Stimulated activated effector memory CD8-positive, alpha-beta T cell treated with anti-CD3 and anti-CD28 coated beads, Interleukin-12 subunit alpha, Interleukin-12 subunit beta, amount 100 ng/mL, for 72 hours (primary cell): ENCODE measurements around the gene NACAD.

Experiments used
- ATAC-seq: fragments of 150-1000 bp; cut with Tn5 transposase; 2 replicates; pipeline ENCODE4 v1.10.0; 2021
- DNase-seq, 2 donors: peaks; one replicate each; pipeline ENCODE4 v3.0.0; 2021 to 2022; ENCODE audit warnings: low spot score in 2 of 2
- H3K27ac Mint-ChIP-seq: one replicate; pipeline ENCODE4 v1.8.0; 2022; ENCODE audit warnings: mild to moderate bottlenecking, mixed read lengths
- H3K36me3 Mint-ChIP-seq: one replicate; pipeline ENCODE4 v1.8.0; 2022; ENCODE audit warnings: mild to moderate bottlenecking, mixed read lengths
- H3K4me1 Mint-ChIP-seq: one replicate; pipeline ENCODE4 v1.8.0; 2022; ENCODE audit warnings: mixed read lengths
- H3K4me3 Mint-ChIP-seq: one replicate; pipeline ENCODE4 v1.8.0; 2022; ENCODE audit warnings: mild to moderate bottlenecking, mixed read lengths
- H3K9me3 Mint-ChIP-seq: one replicate; pipeline ENCODE4 v1.8.0; 2022; ENCODE audit warnings: mixed read lengths

Gene NACAD

DNA sequence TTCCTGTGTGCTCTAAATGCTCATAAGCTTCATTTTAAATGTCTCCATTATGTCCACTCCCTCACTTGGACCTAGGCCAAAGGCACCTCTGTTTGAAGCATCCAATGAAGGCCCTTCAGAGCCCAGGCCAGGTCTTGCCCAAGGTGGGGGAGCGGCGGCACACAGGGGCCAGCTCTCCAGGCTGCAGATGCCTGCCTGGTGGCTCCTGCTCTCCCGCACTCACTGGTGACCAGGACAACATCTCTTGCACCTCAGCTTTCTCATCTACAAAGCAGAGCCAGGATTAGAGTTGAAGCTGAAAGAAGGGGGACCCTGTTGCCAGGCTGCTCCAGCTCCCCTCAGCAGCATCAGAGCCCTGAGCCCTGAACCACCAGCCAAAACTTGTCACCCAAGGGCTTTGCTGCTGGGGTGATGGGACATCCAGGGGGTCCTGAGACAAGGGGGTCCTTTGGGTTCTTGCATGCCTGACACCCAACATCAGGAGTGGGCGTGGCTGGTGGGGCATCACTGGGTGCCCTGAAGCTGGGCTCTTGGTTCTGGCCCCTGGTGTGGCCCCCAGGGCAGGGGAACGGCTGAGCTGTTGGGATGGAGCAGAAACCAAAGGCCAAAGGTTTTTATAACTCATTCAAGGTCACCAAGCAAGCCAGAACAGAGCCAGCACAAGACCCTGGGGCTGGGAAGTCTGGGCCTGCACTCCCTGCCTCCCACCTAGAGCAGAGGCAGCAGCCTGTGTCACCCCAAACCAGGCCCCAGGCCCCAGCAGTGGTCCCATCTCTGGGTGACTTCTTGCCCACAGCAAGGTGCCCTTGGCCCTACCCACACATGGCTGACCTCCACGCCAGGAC is 1.2 kb downstream of the NACAD start:
- DNase-seq (no peak), ATAC-seq (no peak)
- H3K4me1 Mint-ChIP-seq: peaks cover 9% of the 10 kb centered on the region
- no peak overlapping the region for H3K27ac Mint-ChIP-seq
- H3K4me3 Mint-ChIP-seq: peak overlapping the region; percentile 77
- H3K36me3 Mint-ChIP-seq: peaks cover 6% of the 10 kb centered on the region
- H3K9me3 Mint-ChIP-seq: no peaks in the 10 kb centered on the region

- DNase-seq (no peak), ATAC-seq (no peak)
- Mint-ChIP-seq H3K4me1 (peaks cover 9% of the 10 kb centered on the region), H3K36me3 (peaks cover 6% of the 10 kb centered on the region), H3K27ac (no peak overlapping the region), H3K4me3 (no peak overlapping the region), H3K9me3 (no peaks in the 10 kb centered on the region)
Measured at GRCh38 chr7:45086331-45087065, 2.3 kb downstream of the NACAD start.

GRCh38 chr7:45085619-45086200 is 3.1 kb downstream of the NACAD start:
- ATAC-seq (no peak), DNase-seq (no peak)
- peaks cover 9% of the 10 kb centered on the region for H3K36me3 Mint-ChIP-seq
- no peak overlapping the region for H3K4me3 Mint-ChIP-seq
- H3K9me3 Mint-ChIP-seq: no peaks in the 10 kb centered on the region
- H3K27ac Mint-ChIP-seq: no peak overlapping the region
- peaks cover 9% of the 10 kb centered on the region for H3K4me1 Mint-ChIP-seq

DNA sequence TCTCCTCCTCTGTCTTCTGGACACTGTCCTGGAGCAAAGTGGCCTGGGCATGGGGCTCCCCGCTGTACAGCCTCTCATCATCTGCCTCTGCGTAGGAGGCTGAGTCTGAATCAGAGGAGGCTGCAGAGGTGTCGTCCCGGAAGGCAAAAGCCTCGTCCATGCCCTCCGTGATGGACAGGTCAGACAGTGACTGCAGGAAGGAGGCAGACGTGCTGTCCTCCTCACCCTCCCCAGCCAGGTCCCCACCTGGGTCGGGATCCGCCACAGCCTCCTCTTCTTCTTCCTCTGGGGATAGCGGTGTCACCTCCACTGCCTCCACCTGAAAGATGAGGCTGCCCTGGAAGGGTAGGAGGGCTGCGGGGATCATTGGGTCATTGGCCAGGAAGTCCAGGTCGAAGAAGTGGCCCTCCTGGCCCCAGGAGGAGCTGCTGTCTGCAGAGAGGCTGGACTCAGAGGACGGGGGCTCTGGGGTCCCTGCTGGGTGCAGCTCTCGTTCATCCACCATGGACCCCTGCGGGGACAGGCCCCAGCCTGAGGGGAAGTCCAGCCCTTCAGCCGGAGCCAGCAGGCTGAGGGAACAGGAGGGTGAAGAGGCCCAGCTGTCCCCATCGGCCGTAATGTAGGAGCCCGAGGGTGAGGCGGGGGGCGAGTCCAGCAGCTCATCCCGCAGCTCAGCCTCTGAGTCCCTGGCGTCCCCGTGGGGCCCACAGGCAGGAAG is 3.7 kb downstream of the NACAD start:
- H3K4me1 Mint-ChIP-seq: peaks cover 11% of the 10 kb centered on the region
- no peaks in the 10 kb centered on the region for H3K9me3 Mint-ChIP-seq
- no peak for ATAC-seq
- no peak for DNase-seq
- H3K4me3 Mint-ChIP-seq: no peak overlapping the region
- no peak overlapping the region for H3K27ac Mint-ChIP-seq
- H3K36me3 Mint-ChIP-seq: peaks cover 15% of the 10 kb centered on the region

GRCh38 chr7:45084336-45084735 is 4.4 kb downstream of the NACAD start:
- Mint-ChIP-seq H3K9me3 (no peaks in the 10 kb centered on the region), H3K4me1 (peaks cover 13% of the 10 kb centered on the region), H3K36me3 (peaks cover 14% of the 10 kb centered on the region), H3K4me3 (no peak overlapping the region), H3K27ac (no peak overlapping the region)
- ATAC-seq: no peak
- DNase-seq: no peak

DNA sequence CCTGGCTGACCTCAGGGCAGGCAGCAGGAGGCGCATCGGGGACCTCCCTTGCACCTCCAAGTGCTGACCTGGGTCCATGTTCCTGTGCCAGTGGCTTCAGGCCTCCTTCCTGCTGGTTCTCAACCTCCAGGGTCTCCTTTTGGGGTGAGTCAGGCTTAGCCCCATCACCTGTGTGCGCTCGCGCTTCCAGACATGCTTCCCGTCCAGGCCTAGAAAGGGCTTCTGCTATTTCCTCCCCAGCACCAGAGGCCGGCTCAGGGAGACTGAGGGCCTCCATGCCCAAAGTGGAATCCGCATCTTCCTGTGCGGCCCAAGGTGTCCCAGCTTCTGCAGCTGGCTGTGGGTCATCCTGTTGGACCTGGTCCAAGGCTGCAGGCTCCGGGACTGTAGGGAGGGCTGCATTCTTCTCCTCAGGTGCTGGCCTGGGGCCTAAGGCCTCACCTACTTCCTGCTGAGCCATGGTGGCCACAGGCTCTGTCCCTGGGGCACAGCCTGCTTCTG is 5.9 kb downstream of the NACAD start:
- peaks cover 16% of the 10 kb centered on the region for H3K36me3 Mint-ChIP-seq
- ATAC-seq: peak; percentile 2

DNA sequence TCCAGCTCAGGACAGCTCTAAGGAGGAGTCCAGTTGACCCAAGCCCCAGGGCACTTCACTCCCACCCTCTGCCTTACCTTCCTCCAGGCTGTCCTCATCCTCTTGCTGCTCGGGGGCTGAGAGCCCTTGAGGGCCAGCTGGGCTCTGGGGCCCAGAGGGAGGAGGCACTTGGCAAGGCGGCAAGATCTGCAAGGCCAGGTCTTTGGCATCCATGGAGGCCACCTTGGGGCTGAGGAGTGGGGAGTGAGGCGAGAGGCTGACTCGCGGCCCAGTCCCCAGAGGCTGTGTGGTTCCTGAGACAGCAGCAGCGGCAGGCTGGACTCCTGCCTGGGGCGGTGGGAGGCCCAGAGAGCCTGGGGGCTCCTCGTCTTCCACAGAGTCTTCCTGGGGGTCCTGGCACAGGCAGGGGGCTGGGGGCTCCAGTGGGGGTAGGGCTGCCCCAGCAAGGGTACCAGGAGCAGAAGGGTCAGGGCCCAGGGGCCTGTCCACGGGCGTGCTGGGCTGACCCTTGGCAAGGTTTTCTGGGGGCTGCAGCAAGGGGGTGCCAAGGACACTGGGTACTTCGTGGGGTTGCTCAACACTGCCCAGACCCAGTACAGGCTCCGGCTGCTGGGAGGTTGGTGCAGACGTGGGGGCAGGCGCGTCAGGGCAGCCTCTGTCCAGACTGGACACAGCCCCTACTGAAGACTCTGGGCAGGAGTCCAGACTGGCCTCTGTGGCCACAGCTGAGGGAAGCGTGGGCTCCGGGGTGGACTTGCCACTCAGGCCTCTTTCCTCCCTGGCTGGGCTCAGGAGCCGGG is 6.5 kb downstream of the NACAD start:
- DNase-seq (no peak), ATAC-seq (peak; percentile 9)
- H3K4me1 Mint-ChIP-seq: peaks cover 23% of the 10 kb centered on the region
- H3K9me3 Mint-ChIP-seq: no peaks in the 10 kb centered on the region
- no peak overlapping the region for H3K4me3 Mint-ChIP-seq
- H3K27ac Mint-ChIP-seq: peak overlapping the region; percentile 32
- H3K36me3 Mint-ChIP-seq: peaks cover 22% of the 10 kb centered on the region

More for the DNA sequence above, 5.9 kb downstream of the NACAD start:
- no peak for DNase-seq
- Mint-ChIP-seq H3K27ac (peak overlapping the region; percentile 34), H3K9me3 (no peaks in the 10 kb centered on the region), H3K4me3 (no peak overlapping the region), H3K4me1 (peaks cover 21% of the 10 kb centered on the region)

- no peak overlapping the region for H3K4me3 Mint-ChIP-seq
- ATAC-seq: no peak
Measured at GRCh38 chr7:45081670-45081974, 7.1 kb downstream of the NACAD start.

GRCh38 chr7:45080958-45081669 is 7.7 kb downstream of the NACAD start:
- DNase-seq (no peak), ATAC-seq (peak; percentile 9)
- peaks cover 33% of the 10 kb centered on the region for H3K36me3 Mint-ChIP-seq
- peak overlapping the region; percentile 32 for H3K27ac Mint-ChIP-seq
- peaks cover 23% of the 10 kb centered on the region for H3K4me1 Mint-ChIP-seq
- no peak overlapping the region for H3K4me3 Mint-ChIP-seq
- no peaks in the 10 kb centered on the region for H3K9me3 Mint-ChIP-seq

More at GRCh38 chr7:45081670-45081974, 7.1 kb downstream of the NACAD start:
- no peak for DNase-seq
- H3K9me3 Mint-ChIP-seq: no peaks in the 10 kb centered on the region
- peaks cover 28% of the 10 kb centered on the region for H3K36me3 Mint-ChIP-seq
- peak overlapping the region; percentile 32 for H3K27ac Mint-ChIP-seq
- H3K4me1 Mint-ChIP-seq: peaks cover 23% of the 10 kb centered on the region

DNA sequence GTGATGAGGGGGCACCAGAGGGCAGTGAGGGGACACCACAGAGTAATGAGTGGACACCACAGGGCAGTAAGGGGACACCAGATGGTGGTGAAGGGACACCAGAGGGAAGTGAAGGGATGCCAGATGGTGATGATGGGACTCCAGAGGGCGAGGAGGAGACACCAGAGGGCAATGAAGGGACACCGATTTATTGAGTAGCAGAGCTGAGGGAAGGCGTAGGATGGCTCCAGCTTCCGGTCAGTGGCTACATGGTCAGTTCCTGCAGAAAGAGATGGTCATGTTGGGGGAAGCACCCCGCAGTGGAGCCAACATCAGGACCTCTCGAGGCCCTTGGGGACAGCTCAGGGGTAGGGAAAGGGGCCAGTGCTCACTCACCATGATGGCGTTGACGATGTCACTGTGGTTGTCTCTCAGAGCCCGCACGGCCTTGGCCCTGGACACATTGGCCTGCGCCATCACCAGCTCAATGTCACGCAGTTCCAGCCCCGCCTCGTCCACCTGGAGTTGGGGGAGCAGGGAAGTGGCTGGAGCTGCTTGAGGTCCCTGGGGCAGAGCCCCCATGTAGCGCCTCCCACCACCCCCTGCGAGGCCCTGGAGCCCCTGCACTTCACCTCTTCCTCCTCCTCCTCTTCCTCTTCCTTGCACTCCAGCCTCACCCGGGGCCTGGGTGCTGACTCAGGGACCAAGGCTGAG is 8.4 kb downstream of the NACAD start:
- Mint-ChIP-seq H3K4me1 (peaks cover 27% of the 10 kb centered on the region), H3K36me3 (peaks cover 38% of the 10 kb centered on the region), H3K9me3 (no peaks in the 10 kb centered on the region), H3K4me3 (no peak overlapping the region), H3K27ac (peak overlapping the region; percentile 81)
- ATAC-seq (peak; percentile 47), DNase-seq (no peak)

GRCh38 chr7:45078125-45078681 is 10.6 kb downstream of the NACAD start:
- H3K4me3 Mint-ChIP-seq: no peak overlapping the region
- ATAC-seq (no peak), DNase-seq (no peak)
- H3K36me3 Mint-ChIP-seq: peaks cover 60% of the 10 kb centered on the region
- H3K9me3 Mint-ChIP-seq: no peaks in the 10 kb centered on the region
- peaks cover 44% of the 10 kb centered on the region for H3K4me1 Mint-ChIP-seq
- H3K27ac Mint-ChIP-seq: peak overlapping the region; percentile 81

GRCh38 chr7:45077579-45077978 is 11.2 kb downstream of the NACAD start:
- H3K9me3 Mint-ChIP-seq: no peaks in the 10 kb centered on the region
- ATAC-seq (no peak), DNase-seq (no peak)
- H3K27ac Mint-ChIP-seq: peak overlapping the region; percentile 81
- peaks cover 50% of the 10 kb centered on the region for H3K4me1 Mint-ChIP-seq
- H3K4me3 Mint-ChIP-seq: no peak overlapping the region
- peaks cover 66% of the 10 kb centered on the region for H3K36me3 Mint-ChIP-seq

GRCh38 chr7:45076946-45077345 is 11.8 kb downstream of the NACAD start:
- ATAC-seq (no peak), DNase-seq (no peak)
- peaks cover 51% of the 10 kb centered on the region for H3K4me1 Mint-ChIP-seq
- H3K9me3 Mint-ChIP-seq: no peaks in the 10 kb centered on the region
- peaks cover 71% of the 10 kb centered on the region for H3K36me3 Mint-ChIP-seq
- no peak overlapping the region for H3K4me3 Mint-ChIP-seq
- H3K27ac Mint-ChIP-seq: peak overlapping the region; percentile 81
